Measurements from ENCODE around the gene ZNF555. TPM values are rescaled to one million over a fixed set of nuclear protein-coding genes. Genes with fewer than 3 reads are reported as not detected.

Gene ZNF555
- total and polyA plus RNA-seq, 2 of the 13 experiments (the other 11 are each of a cell fraction or from before 2014, with no cell fraction given): 5.0 to 8.0 TPM

- TF ChIP-seq MLLT10 (CRISPR knock-in tag; IDR thresholded peaks at IDR 0.05) (no peak), CCAR2 (optimal IDR thresholded peaks at IDR 0.05; ENCODE audit: low read depth, low read length) (no peak), CHD4 (IDR thresholded peaks at IDR 0.05; ENCODE audit: borderline replicate concordance, low read length) (peak; percentile 95), GLI4 (CRISPR knock-in tag; IDR thresholded peaks at IDR 0.05; ENCODE audit: borderline replicate concordance) (no peak), XBP1 (CRISPR knock-in tag; IDR thresholded peaks at IDR 0.05) (0 out of 2 replicates have a peak, but pooled peaks have one; percentile 55), ZNF790 (CRISPR knock-in tag; IDR thresholded peaks at IDR 0.05; ENCODE audit: borderline replicate concordance) (no peak), RAD51 (IDR thresholded peaks at IDR 0.05; ENCODE audit: borderline replicate concordance) (no peak), ZNF234 (CRISPR knock-in tag; conservative IDR thresholded peaks at IDR 0.05) (no peak), CREM (IDR thresholded peaks at IDR 0.05) (peak; percentile 58), CREM (CRISPR knock-in tag; IDR thresholded peaks at IDR 0.05) (no peak), SATB2 (CRISPR knock-in tag; IDR thresholded peaks at IDR 0.05) (0 out of 2 replicates have a peak, but pooled peaks have one; percentile 49), CENPT (CRISPR knock-in tag; IDR thresholded peaks at IDR 0.05; ENCODE audit: low read depth) (no peak), ZNF260 (CRISPR knock-in tag; IDR thresholded peaks at IDR 0.05; ENCODE audit: borderline replicate concordance, low read depth) (no peak), AFF4 (CRISPR knock-in tag; IDR thresholded peaks at IDR 0.05) (no peak), CBFB (CRISPR knock-in tag; IDR thresholded peaks at IDR 0.05) (no peak; the same call in 1 of the 2 replicates), EHMT2 (IDR thresholded peaks at IDR 0.05; ENCODE audit: borderline replicate concordance, low read depth, low read length) (no peak)
- TF ChIP-seq, protein P1, sequence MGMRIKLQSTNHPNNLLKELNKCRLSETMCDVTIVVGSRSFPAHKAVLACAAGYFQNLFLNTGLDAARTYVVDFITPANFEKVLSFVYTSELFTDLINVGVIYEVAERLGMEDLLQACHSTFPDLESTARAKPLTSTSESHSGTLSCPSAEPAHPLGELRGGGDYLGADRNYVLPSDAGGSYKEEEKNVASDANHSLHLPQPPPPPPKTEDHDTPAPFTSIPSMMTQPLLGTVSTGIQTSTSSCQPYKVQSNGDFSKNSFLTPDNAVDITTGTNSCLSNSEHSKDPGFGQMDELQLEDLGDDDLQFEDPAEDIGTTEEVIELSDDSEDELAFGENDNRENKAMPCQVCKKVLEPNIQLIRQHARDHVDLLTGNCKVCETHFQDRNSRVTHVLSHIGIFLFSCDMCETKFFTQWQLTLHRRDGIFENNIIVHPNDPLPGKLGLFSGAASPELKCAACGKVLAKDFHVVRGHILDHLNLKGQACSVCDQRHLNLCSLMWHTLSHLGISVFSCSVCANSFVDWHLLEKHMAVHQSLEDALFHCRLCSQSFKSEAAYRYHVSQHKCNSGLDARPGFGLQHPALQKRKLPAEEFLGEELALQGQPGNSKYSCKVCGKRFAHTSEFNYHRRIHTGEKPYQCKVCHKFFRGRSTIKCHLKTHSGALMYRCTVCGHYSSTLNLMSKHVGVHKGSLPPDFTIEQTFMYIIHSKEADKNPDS (CRISPR knock-in tag; IDR thresholded peaks at IDR 0.05): no peak
- TF ChIP-seq, protein P2, sequence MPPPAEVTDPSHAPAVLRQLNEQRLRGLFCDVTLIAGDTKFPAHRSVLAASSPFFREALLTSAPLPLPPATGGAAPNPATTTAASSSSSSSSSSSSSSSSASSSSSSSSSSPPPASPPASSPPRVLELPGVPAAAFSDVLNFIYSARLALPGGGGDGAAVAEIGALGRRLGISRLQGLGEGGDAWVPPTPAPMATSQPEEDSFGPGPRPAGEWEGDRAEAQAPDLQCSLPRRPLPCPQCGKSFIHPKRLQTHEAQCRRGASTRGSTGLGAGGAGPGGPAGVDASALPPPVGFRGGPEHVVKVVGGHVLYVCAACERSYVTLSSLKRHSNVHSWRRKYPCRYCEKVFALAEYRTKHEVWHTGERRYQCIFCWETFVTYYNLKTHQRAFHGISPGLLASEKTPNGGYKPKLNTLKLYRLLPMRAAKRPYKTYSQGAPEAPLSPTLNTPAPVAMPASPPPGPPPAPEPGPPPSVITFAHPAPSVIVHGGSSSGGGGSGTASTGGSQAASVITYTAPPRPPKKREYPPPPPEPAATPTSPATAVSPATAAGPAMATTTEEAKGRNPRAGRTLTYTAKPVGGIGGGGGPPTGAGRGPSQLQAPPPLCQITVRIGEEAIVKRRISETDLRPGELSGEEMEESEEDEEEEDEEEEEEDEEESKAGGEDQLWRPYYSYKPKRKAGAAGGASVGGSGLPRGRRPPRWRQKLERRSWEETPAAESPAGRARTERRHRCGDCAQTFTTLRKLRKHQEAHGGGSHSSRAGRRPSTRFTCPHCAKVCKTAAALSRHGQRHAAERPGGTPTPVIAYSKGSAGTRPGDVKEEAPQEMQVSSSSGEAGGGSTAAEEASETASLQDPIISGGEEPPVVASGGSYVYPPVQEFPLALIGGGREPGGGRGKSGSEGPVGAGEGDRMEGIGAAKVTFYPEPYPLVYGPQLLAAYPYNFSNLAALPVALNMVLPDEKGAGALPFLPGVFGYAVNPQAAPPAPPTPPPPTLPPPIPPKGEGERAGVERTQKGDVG (CRISPR knock-in tag; IDR thresholded peaks at IDR 0.05; ENCODE audit: borderline replicate concordance): peak; percentile 80
Observed at GRCh38 chr19:2840794-2841791, at the start of gene ZNF555 (continued).
